NOMO-1 treated with dmso at 0.1 percent for 144 hours (cell line): Measurements from ENCODE around the gene KRTAP4-7.
"Not testable (repeated sequence)": the region's sequence is repeated elsewhere in the genome, so short reads cannot be mapped to it uniquely, and the experiment has no call there.

Source experiments
- DNase-seq: peaks from one replicate; lab custom pipeline; 2025; ENCODE audit not compliant: unreplicated experiment; lab: John Stamatoyannopoulos, UW

KRTAP4-7 gene

GRCh38 chr17:41084100-41084856, at the start of gene KRTAP4-7:
Gene KRTAP4-7, plus strand, starts transcription at chr17:41084150. Its CDS starts 57 bp downstream, at chr17:41084207.
- DNase-seq: not testable (repeated sequence)

DNA sequence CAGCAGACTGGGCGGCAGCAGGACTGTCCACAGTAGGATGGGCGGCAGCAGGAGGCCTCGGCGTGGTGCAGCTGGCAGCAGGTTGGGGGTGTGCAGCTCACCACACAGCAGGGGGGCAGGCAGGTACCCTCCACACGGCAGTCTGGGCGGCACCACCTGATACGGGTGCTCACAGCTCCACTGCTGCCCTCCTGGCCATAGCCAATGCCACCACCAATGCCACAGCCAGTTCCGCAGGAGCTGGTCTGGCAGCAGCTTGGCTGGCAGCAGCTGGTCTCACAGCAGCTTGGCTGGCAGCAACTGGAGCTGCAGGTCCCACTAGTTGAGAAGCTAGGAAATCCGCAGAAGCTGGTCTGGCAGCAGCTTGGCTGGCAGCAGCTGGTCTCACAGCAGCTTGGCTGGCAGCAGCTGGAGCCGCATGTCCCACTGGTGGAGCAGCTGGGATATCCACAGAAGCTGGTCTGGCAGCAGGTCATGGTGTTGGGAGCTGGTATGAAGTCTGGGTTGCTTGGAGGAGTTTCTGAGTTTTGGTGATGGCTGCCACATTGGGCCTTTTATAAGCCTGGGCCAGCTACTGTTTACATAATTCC, 49.5 kb upstream of the KRTAP4-7 start, which contains the start of gene KRTAP1-3:
Gene KRTAP1-3, minus strand, starts transcription at position 529 of the 590 bp plus-strand sequence. Its CDS starts 53 bp downstream, at position 476.
- not testable (repeated sequence) for DNase-seq

DNA sequence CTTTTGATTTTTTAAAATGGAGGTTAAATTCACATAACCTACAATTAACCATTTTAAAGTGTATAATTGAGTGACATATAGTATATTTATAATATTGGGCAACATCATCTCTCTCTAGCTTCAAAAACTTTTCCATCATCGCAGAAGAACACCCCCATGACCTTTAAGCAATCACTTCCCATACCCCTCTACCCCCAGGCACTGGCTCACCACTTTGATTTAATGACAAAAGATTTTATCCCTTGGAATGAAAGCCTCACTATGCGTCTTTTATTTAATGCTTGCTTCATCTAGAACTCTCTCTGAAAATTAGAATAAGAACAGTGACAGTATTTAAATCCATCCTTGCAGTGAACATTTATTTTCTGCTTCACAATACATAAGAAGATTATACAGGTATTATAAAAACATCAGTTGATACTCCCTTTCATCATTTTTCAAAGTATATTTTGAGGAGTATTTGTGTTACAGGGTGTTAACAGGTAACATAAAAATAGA, 46.0 kb upstream of the KRTAP4-7 start:
- no peak for DNase-seq

GRCh38 chr17:41040783-41041571, 43.0 kb upstream of the KRTAP4-7 start, which contains the start of gene KRTAP1-1:
Gene KRTAP1-1, minus strand, starts transcription at chr17:41041450. Its CDS starts 53 bp downstream, at chr17:41041397.
- DNase-seq: not testable (repeated sequence)

DNA sequence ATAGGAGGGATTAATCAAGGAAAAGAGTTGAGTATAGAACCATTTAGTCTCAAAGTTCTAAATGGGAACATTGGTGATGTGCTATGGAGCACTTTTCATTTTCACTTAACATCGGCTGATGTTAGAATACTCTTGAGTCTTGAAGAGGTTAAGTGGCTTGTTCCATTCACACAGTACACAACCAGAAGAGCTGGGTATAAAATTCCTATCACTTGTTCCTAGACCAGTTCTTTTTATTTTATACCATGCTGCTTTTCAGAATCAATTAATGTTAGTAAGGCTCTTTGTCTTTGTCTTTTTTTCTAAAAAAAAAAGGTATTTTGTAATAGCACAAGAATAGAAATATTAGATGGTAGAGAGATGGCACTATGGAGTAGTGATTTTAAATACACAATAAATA, 41.0 kb upstream of the KRTAP4-7 start:
- DNase-seq: no peak

- DNase-seq: not testable (repeated sequence)
These were observed 37.0 kb upstream of the KRTAP4-7 start, which contains the start of gene KRTAP2-1 for GRCh38 chr17:41046735-41047465. Gene KRTAP2-1, minus strand, starts transcription at chr17:41047316. Its CDS starts 49 bp downstream, at chr17:41047267.

DNA sequence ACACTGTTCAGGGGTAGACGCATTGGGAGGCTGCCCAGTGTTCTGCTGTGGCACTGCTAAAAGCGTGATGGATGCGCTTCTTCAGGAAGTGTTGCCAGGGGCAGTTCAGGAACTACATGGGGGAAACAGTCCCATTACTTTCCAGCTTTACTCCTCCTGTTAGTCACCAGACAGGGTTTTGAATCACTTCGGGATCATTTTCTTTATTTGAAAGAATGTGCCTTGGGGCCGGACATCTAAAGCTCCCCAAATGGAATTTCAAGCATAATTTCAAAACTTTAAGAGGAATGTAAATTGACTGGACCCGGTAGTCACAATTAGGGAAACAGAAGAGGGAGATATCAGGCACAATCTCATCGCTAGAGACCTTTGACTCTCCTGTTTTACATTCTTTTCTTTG, 35.5 kb upstream of the KRTAP4-7 start:
- no peak for DNase-seq

DNA sequence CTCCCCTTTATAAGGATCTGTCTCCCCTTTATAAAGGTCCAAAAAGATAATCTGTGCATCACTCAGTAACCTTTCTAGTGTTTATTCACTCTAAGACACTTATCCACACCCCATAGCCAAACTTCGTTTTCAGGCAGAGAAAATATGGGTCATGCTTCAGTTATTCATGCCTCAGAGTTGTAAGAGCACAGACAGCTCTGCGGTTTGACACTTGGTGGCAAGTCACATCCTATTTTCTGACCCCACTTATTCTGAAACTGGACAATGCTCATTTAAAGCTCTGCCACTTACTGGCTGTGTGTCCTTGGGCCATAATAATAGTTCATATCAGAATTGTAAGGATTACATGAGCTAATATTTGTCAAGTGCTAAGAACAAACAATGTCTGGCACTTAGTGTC, 34.8 kb upstream of the KRTAP4-7 start:
- no peak for DNase-seq

DNA sequence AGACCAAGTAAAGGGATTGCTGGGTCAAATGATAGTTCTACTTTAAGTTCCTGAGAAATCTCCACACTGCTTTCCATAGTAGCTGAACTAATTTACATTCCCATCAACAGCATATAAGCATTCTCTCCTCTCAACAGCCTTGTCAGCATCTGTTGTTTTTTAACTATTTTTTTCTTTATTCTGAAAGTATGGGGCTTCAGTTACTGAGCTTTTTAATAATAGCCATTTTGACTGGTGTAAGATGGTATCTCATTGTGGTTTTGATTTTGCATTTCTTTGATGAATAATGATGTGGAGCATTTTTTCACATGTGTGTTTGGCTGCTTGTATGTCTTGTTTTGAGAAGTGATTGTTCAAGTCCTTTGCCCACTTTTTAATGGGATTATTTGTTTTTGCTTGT, 31.4 kb upstream of the KRTAP4-7 start:
- no peak for DNase-seq

DNA sequence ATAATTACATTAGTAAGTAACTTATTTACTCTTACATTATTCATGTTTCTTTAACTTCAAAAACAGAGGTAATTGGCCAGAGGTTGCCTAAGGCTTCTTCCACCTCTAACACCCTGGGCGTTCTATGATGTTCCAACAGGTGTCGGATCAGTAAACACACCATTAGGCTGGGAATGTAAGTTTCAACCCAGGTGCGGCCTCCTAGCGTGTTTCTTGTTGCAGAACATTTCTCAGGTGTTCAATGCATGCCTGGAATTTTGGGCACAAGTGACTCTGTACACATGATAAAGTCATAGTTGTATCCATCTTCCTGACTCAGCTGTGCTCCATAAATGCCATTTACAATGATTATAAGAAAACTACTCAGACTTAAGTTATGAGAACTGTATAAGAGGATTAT, 29.9 kb upstream of the KRTAP4-7 start:
- no peak for DNase-seq

GRCh38 chr17:41054556-41054955, 29.4 kb upstream of the KRTAP4-7 start:
- DNase-seq: not testable (repeated sequence)

GRCh38 chr17:41055130-41055529, 28.8 kb upstream of the KRTAP4-7 start, which contains the start of gene KRTAP2-2:
Gene KRTAP2-2, minus strand, starts transcription at chr17:41055230. Its CDS starts 19 bp downstream, at chr17:41055211.
- DNase-seq: not testable (repeated sequence)

DNA sequence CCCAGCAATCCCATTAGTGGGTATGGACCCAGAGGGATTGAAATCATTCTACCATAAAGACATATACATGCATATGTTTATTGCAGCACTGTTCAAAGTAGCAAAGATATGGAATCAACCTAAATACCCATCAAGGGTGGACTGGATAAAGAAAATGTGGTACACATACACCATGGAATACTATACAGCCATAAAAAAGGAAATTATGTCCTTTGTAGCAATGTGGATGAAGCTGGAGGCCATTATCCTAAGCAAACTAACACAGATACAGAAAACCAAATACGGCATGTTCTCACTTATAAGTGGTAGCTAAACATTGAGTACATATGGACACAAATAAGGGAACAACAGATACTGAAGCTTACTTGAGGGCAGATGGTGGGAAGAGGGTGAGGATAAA, 26.4 kb upstream of the KRTAP4-7 start:
- no peak for DNase-seq

- DNase-seq: no peak
These were observed 25.2 kb upstream of the KRTAP4-7 start for GRCh38 chr17:41058741-41059140.

- not testable (repeated sequence) for DNase-seq
These were observed 24.5 kb upstream of the KRTAP4-7 start for GRCh38 chr17:41059276-41060051.

- no peak for DNase-seq
These were observed 23.8 kb upstream of the KRTAP4-7 start, which contains the start of gene KRTAP2-3 for GRCh38 chr17:41060052-41060604. Gene KRTAP2-3, minus strand, starts transcription at chr17:41060114. Its CDS starts 64 bp downstream, at chr17:41060050.

- no peak for DNase-seq
These were observed 22.0 kb upstream of the KRTAP4-7 start for GRCh38 chr17:41061964-41062363.

DNA sequence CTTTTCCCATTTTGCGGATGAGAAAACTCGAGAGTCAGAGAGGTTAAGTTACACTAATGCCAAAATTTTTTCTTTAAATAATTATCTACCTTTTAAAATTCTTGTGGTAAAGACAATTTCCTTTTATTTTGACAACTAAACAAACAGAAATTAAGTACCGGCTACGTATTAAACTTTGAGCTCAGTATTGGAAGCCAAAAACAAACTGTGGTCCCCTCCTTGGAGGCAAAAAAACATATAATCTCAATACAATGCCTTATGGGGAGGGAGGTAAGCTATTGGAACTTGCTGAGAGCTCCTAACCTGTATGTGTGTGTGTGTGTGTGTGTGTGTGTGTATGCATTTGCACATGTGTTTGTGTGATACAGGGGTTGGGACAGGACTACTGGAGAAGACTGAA, 20.5 kb upstream of the KRTAP4-7 start:
- DNase-seq: no peak

GRCh38 chr17:41064301-41064700, 19.6 kb upstream of the KRTAP4-7 start:
- no peak for DNase-seq
